ENCODE data around the gene B3GNT9.
A peak's percentile ranks its signal among the peaks of the same experiment; 100 is the strongest.

Gene B3GNT9

GRCh38 chr16:67114793-67115192, 36.0 kb downstream of the B3GNT9 start:
- no peak for DNase-seq (ENCODE audit: low spot score)
- TF ChIP-seq, protein P1, sequence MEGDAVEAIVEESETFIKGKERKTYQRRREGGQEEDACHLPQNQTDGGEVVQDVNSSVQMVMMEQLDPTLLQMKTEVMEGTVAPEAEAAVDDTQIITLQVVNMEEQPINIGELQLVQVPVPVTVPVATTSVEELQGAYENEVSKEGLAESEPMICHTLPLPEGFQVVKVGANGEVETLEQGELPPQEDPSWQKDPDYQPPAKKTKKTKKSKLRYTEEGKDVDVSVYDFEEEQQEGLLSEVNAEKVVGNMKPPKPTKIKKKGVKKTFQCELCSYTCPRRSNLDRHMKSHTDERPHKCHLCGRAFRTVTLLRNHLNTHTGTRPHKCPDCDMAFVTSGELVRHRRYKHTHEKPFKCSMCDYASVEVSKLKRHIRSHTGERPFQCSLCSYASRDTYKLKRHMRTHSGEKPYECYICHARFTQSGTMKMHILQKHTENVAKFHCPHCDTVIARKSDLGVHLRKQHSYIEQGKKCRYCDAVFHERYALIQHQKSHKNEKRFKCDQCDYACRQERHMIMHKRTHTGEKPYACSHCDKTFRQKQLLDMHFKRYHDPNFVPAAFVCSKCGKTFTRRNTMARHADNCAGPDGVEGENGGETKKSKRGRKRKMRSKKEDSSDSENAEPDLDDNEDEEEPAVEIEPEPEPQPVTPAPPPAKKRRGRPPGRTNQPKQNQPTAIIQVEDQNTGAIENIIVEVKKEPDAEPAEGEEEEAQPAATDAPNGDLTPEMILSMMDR (IDR thresholded peaks at IDR 0.05; ENCODE audit: extremely low read depth, missing control alignments) = no peak

DNA sequence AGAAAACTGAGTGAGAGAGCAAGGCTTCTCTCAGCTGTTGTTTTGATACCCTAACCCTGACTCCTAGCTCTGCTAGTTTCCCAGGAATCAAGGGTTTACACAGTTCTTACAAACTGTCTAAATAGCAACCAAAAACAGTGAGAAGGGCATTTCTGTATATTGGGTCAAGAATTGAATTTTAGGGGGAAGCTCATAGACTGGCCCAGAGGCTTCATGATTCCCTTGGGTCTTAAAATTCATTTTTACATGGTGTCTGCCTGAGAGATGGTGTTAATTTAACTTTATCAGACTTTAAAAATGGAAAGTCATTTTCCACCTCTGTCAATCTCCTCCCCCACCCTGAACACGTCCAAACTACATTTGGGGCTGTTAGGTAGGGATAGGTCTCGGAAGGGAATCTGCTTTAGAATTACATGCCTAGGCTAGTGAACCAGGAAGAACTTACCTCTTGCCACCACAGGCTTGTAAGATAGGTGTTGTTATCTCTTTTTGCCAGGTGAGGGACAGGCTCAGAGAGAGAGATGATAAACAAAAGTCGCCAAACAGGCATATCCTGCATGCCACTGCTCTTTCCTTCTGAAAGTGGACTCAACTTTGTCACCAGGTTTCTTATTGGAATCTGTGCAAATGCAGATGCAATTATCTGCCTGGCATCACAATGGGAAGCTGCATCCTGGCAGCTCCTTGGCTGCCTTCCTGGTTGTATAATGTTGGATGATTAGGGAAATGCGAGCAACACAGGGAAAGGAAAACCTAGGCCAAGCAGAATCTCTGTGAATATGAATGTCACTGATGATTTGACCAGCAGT, 38.0 kb downstream of the B3GNT9 start:
- DNase-seq (ENCODE audit: low spot score) = no peak
- TF ChIP-seq, protein P1 (IDR thresholded peaks at IDR 0.05; ENCODE audit: extremely low read depth, missing control alignments) = no peak

- DNase-seq (ENCODE audit: low spot score) = no peak
Measured at GRCh38 chr16:67111951-67112444, 38.8 kb downstream of the B3GNT9 start.

DNA sequence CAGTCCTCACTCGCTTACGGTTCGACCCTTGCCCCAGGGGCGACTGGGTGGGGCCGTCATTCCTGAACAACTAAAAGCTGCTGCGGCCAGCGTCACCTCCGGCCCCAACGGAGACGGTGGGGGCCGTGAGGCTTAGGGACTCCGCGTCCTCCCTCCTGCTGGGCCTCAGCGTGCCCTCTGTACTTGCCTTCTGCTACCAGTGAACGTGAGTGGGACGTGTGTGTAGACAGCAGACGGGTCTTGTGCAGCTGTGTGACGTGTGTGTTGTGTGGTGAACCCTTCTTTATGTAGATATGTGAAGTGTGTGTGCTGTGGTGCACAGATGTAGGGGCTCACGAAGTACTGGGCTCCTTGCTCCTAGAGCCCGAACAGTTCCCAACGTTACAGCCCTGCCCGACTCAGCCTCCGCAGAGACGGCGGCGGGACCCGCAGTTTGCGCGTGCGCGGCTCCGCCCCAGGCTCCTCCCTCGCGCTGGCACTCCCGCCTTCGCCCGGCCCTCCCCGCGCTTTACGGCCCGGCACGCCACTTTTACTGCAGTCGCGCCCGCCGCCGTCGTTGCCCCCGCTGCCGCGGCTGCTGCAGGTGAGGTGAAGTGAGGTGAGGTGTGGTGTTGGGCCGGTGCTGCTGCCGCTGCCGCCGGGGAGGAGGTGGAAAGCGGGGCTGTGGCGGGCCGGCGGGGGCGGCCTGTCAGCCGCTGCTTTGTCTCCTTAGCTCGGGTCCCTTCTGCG, 41.2 kb downstream of the B3GNT9 start, which contains the start of gene PHAF1:
PHAF1 (plus strand) TSS at position 535 of the 729 bp plus-strand sequence. CDS start 235 bp downstream, outside the sequence.
- TF ChIP-seq, protein P1 (IDR thresholded peaks at IDR 0.05; ENCODE audit: extremely low read depth, missing control alignments) = no peak

More at GRCh38 chr16:67111951-67112444, 38.8 kb downstream of the B3GNT9 start:
- TF ChIP-seq, protein P1 (IDR thresholded peaks at IDR 0.05; ENCODE audit: extremely low read depth, missing control alignments) = no peak

DNA sequence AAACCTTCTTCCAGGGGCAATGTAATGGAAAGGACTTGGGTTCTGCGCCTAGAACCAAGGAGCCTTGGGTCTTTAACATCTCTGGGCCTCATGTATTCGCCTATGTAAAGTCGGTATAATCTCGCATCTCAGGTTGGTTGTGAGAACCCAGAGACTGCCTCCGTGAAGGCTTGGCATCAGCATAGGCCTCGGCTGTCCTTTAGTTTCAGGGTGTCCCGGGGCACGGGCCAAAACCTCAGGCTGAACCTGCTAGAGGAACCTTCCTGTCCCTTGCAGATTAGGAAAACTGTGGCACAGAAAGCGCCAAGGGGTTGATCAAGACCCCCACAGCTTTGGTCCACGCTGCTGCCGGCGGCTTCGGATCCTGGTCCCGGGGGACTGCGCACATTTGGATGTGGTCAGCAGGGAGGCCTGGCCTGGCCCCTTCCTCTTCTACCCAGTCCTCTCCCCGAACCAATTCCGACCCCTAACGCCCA, 41.8 kb downstream of the B3GNT9 start:
- TF ChIP-seq, protein P1 (IDR thresholded peaks at IDR 0.05; ENCODE audit: extremely low read depth, missing control alignments) = no peak
- no peak for DNase-seq (ENCODE audit: low spot score)

More for the DNA sequence above, 41.2 kb downstream of the B3GNT9 start, which contains the start of gene PHAF1:
- DNase-seq (ENCODE audit: low spot score) = peak; percentile 99

DNA sequence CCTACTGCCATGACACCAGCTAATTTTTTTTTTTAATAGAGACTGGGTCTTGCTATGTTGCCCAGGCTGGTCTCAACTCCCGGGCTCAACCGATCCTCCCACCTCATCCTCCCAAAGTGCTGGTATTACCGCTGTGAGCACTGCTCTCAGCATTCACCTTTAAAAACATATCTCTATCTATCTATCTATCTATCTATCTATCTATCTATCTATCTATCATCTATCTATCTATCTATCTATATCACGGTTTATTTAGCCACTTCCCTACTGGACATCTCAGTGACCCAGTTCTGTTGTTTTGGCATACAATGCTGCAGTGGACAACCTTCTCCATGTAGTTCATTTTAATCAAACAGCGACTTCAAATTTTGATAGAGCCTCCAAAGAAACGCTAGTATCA, 42.3 kb downstream of the B3GNT9 start:
- TF ChIP-seq, protein P1 (IDR thresholded peaks at IDR 0.05; ENCODE audit: extremely low read depth, missing control alignments) = no peak
- DNase-seq (ENCODE audit: low spot score) = no peak
